Nephron (organoid): ENCODE data around the gene MAGI2.
"Not testable (repeated sequence)": the region's sequence is repeated elsewhere in the genome, so short reads cannot be mapped to it uniquely, and the experiment has no call there.

Experiments used
- H3K27ac Mint-ChIP-seq, 3 experiments: 2 replicates each; pipeline ENCODE4 v1.8.0; 2020; ENCODE audit warnings: mixed read lengths in 3 of 3, mild to moderate bottlenecking in 2 of 3, moderate library complexity in 1 of 3
- H3K27me3 Mint-ChIP-seq: 2 replicates; pipeline ENCODE4 v1.8.0; 2021; ENCODE audit warnings: low read depth, mild to moderate bottlenecking, moderate library complexity, mixed read lengths
- H3K36me3 Mint-ChIP-seq: 2 replicates; pipeline ENCODE4 v1.8.0; 2020; ENCODE audit warnings: low read depth, mixed read lengths
- H3K4me1 Mint-ChIP-seq: 2 replicates; pipeline ENCODE4 v1.8.0; 2020; ENCODE audit warnings: mixed read lengths
- H3K4me3 Mint-ChIP-seq, 3 experiments: 2 replicates each; pipeline ENCODE4 v1.8.0; 2020; ENCODE audit warnings: mild to moderate bottlenecking in 3 of 3, mixed read lengths in 3 of 3, moderate library complexity in 2 of 3
- H3K9me3 Mint-ChIP-seq: 2 replicates; pipeline ENCODE4 v1.8.0; 2020; ENCODE audit warnings: mixed read lengths
- TF ChIP-seq, protein P1 (sequence below), 3 experiments: fragments of 200-600 bp; sonication (generic); IDR thresholded peaks; one replicate each; pipeline ENCODE4 v1.5.0; 2021; ENCODE audit warnings: antibody characterized with exemption in 3 of 3; ENCODE audit not compliant: unreplicated experiment in 3 of 3

Gene MAGI2

DNA sequence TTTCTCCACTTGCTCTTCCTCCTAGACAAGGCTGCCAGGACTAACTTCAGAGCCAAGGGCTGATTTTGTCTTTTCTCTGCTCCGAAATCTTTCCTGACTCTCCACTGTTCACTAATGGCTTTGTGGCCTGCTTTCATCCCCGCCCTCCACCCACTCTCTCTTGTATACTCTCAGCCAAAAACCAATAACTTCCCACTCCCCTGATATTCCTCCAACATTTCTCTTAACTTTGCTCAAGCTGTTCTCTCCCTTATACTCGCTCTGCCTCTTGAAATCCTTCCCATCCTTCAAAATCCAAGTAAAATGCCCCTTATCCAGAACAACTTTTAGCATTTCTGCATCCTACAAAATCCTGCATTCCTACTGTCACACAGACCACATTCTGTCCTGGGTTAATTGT is 1440.1 kb downstream of the MAGI2 start:
- no peaks in the 10 kb centered on the region for H3K27me3 Mint-ChIP-seq
- no peak overlapping the region for H3K27ac Mint-ChIP-seq
- peaks cover 18% of the 10 kb centered on the region for H3K4me1 Mint-ChIP-seq
- no peaks in the 10 kb centered on the region for H3K9me3 Mint-ChIP-seq
- TF ChIP-seq, protein P1, sequence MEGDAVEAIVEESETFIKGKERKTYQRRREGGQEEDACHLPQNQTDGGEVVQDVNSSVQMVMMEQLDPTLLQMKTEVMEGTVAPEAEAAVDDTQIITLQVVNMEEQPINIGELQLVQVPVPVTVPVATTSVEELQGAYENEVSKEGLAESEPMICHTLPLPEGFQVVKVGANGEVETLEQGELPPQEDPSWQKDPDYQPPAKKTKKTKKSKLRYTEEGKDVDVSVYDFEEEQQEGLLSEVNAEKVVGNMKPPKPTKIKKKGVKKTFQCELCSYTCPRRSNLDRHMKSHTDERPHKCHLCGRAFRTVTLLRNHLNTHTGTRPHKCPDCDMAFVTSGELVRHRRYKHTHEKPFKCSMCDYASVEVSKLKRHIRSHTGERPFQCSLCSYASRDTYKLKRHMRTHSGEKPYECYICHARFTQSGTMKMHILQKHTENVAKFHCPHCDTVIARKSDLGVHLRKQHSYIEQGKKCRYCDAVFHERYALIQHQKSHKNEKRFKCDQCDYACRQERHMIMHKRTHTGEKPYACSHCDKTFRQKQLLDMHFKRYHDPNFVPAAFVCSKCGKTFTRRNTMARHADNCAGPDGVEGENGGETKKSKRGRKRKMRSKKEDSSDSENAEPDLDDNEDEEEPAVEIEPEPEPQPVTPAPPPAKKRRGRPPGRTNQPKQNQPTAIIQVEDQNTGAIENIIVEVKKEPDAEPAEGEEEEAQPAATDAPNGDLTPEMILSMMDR (IDR thresholded peaks at IDR 0.05; ENCODE audit: unreplicated experiment in 3 of 3) = no peak
- H3K4me3 Mint-ChIP-seq = no peak overlapping the region
- H3K36me3 Mint-ChIP-seq = no peaks in the 10 kb centered on the region

DNA sequence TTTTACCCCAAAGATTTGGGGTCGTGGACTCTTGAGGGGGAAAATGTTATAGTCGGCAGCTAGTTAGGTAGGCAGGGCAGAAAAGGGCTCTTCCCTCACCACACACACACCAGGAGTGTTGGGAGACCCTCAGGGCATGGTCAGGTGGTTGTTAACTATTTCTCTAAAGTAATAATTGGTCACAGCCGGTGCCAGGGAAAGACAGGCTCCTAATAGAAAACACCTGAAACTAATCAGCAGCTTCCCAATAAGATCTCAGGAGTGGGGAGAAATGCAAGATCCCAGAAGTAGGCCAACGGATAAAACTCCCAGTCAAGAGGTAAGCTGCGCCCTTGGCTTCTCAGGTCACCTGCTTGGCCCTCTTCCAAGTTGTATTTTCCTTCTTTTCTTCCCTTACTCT is 1441.8 kb downstream of the MAGI2 start:
- Mint-ChIP-seq H3K36me3 (no peaks in the 10 kb centered on the region), H3K4me1 (peaks cover 5% of the 10 kb centered on the region)

DNA sequence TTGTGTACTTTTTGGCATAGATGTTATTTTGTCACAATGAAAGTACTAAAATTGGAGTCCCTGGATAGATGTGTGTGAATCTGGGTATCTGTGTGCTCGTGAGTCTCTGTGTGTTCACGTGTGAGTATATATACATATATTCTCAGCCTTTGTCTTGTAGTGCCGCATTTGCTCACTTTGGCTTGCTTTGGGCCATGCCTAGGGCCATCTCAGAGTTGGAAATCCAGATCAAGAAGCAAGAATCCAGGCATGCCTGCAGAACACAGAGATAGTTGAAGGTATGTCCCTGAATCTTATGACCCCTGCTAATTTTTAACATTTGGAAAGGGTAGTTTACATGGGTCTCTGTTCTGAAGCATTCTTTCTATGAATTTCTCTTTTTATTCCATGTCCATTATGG is 1446.2 kb downstream of the MAGI2 start:
- no peak overlapping the region for H3K27ac Mint-ChIP-seq
- H3K27me3 Mint-ChIP-seq = no peaks in the 10 kb centered on the region
- H3K36me3 Mint-ChIP-seq = no peaks in the 10 kb centered on the region
- no peaks in the 10 kb centered on the region for H3K4me1 Mint-ChIP-seq
- TF ChIP-seq, protein P1 (IDR thresholded peaks at IDR 0.05; ENCODE audit: unreplicated experiment in 3 of 3) = no peak
- no peak overlapping the region for H3K4me3 Mint-ChIP-seq
- peaks cover 3% of the 10 kb centered on the region for H3K9me3 Mint-ChIP-seq

More for the DNA sequence above, 1441.8 kb downstream of the MAGI2 start:
- Mint-ChIP-seq H3K27me3 (no peaks in the 10 kb centered on the region), H3K4me3 (no peak overlapping the region), H3K9me3 (no peaks in the 10 kb centered on the region), H3K27ac (no peak overlapping the region)
- TF ChIP-seq, protein P1 (IDR thresholded peaks at IDR 0.05; ENCODE audit: unreplicated experiment in 3 of 3) = no peak

DNA sequence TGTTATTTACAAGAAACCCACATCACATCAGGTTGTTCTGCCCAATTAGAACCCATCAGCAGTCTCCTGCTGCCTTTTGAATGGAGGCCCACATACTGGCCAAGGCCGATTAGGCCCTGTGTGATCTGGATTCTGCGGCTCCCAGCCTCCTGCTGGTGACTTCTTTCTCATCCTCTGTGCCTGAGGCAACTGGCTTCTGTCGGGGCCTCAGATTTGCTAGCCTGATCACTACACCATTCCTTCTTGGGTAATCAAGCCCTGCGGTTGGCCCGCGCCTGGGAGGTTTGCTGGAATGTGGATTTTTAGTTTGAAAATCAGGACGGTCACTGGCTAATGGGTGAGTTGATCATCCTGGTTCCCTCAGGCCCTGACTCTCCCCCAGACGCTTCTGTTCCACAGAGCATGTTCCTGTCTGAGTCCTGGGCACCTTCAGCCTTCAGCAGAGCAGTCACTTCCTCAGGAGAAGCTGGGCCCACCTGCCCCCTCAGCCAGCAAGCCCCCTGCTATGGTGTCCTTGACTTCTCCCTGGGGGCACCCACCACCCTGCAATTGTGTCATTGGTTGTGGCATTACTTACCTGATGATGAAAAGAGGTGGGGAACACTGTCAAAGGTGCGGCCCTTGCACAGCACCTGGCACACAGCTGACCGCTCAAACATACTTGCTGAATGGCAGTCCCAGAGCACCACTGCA is 1447.3 kb downstream of the MAGI2 start:
- TF ChIP-seq, protein P1 (IDR thresholded peaks at IDR 0.05; ENCODE audit: unreplicated experiment in 3 of 3) = no peak
- H3K9me3 Mint-ChIP-seq = peaks cover 3% of the 10 kb centered on the region
- no peaks in the 10 kb centered on the region for H3K36me3 Mint-ChIP-seq
- no peaks in the 10 kb centered on the region for H3K4me1 Mint-ChIP-seq
- H3K27me3 Mint-ChIP-seq = no peaks in the 10 kb centered on the region
- H3K27ac Mint-ChIP-seq = no peak overlapping the region
- no peak overlapping the region for H3K4me3 Mint-ChIP-seq

DNA sequence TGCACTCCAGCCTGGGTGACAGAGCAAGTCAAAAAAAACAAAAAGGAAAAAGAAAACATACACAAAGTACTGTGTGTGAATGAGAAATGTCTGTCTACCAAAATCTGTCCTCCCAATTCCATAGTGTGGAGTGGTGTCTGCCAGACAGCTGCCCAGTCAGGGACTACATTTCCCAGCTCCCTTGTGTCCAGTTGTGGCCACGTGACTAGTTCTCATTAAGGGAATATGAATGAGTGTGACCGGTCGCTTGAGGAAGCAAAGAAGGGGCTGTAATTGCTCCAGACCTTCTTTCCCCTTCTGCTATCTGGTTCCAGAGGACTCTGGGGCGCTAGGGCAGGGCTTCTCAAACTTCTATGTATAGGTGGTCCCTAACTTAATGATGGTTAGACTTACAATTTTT is 1450.8 kb downstream of the MAGI2 start:
- H3K4me1 Mint-ChIP-seq = no peaks in the 10 kb centered on the region
- no peak overlapping the region for H3K4me3 Mint-ChIP-seq
- TF ChIP-seq, protein P1 (IDR thresholded peaks at IDR 0.05; ENCODE audit: unreplicated experiment in 3 of 3) = no peak
- no peaks in the 10 kb centered on the region for H3K27me3 Mint-ChIP-seq
- no peak overlapping the region for H3K27ac Mint-ChIP-seq
- H3K36me3 Mint-ChIP-seq = no peaks in the 10 kb centered on the region
- H3K9me3 Mint-ChIP-seq = peaks cover 5% of the 10 kb centered on the region

DNA sequence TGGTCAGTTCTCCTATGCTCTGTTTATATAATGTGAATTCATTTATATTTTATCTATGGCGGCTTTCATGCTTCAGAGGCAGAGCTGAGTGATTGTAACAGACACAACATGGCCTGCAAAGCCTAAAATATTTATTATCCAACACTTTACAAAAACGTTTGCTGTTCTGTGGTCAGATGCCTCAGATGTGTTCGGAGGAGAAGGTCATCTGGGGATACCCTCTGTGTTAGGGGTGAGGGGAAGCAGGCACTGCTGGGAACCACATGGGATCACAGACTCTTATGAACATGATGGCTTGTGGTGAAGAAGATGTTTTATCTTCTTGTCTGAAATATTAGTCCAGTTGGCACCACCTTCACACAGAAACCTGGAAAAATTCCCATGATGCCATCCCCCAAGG is 1451.4 kb downstream of the MAGI2 start:
- Mint-ChIP-seq H3K4me3 (no peak overlapping the region), H3K9me3 (peaks cover 5% of the 10 kb centered on the region), H3K27ac (no peak overlapping the region), H3K36me3 (no peaks in the 10 kb centered on the region), H3K27me3 (no peaks in the 10 kb centered on the region), H3K4me1 (no peaks in the 10 kb centered on the region)
- TF ChIP-seq, protein P1 (IDR thresholded peaks at IDR 0.05; ENCODE audit: unreplicated experiment in 3 of 3) = no peak

DNA sequence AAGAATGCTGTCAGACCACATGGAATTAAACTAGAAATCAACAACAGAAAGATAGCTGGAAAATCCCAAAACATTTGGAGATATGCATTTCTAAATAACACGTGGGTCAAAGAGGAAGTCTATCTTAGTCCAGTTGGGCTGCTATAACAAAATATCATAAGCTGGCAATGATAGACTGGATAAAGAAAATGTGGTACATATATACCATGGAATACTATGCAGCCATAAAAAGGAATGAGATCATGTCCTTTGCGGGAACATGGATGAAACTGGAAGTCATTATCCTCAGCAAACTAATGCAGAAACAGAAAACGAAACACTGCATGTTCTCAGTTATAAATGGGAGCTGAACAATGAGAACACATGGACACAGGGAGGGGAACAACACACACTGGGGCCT is 1454.3 kb downstream of the MAGI2 start:
- not testable (repeated sequence) for H3K27me3 Mint-ChIP-seq, H3K4me1 Mint-ChIP-seq

More for the DNA sequence above, 1454.3 kb downstream of the MAGI2 start:
- not testable (repeated sequence) for H3K27ac Mint-ChIP-seq, H3K4me3 Mint-ChIP-seq, H3K9me3 Mint-ChIP-seq, H3K36me3 Mint-ChIP-seq
